Effector CD4-positive, alpha-beta T cell (primary cell): ENCODE measurements around the gene SMARCC2.
"Not testable (repeated sequence)": the region's sequence is repeated elsewhere in the genome, so short reads cannot be mapped to it uniquely, and the experiment has no call there.

ENCODE experiments used
- DNase-seq: peaks from one replicate; pipeline ENCODE4 v3.0.0-alpha.2; 2020

The SMARCC2 gene

DNA sequence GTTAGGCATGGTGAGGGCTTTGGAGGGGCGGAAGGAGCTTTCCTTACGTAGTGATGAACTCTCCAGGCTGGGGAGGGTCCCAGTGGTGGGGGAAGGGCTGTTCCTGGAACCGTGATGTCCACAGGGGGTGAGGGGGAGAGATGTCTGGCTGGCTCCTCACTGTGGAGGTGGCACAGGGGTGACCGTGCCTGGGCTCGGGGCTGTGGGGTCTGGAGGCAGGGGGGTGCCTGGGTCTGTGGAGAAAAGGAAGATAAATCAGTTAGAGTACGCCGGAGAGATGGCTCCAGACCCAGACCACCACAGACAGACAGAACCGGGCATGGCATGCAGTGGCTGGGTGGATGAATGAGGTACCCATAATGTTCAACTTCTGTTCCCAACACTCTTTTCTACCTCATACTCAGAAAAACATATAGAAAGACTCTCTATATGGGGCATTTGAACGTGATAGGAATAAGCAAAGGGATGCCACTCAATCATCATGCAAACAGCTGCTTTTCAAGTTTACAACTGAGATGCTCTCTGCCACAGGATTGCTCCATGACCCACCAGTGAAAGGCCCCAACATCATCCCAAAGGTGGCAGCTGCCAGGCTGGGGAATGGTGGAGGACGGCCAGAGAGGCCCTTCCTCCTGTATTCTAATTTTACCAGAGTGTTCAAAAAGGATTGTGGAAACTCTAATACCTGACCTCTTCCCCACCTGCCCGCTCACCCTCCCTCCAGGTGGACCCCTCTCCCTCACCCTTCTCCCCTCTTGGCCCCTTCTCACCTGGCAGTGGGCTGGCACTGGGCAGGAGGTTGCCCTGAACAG, 25.5 kb downstream of the SMARCC2 start:
- DNase-seq, result no peak

DNA sequence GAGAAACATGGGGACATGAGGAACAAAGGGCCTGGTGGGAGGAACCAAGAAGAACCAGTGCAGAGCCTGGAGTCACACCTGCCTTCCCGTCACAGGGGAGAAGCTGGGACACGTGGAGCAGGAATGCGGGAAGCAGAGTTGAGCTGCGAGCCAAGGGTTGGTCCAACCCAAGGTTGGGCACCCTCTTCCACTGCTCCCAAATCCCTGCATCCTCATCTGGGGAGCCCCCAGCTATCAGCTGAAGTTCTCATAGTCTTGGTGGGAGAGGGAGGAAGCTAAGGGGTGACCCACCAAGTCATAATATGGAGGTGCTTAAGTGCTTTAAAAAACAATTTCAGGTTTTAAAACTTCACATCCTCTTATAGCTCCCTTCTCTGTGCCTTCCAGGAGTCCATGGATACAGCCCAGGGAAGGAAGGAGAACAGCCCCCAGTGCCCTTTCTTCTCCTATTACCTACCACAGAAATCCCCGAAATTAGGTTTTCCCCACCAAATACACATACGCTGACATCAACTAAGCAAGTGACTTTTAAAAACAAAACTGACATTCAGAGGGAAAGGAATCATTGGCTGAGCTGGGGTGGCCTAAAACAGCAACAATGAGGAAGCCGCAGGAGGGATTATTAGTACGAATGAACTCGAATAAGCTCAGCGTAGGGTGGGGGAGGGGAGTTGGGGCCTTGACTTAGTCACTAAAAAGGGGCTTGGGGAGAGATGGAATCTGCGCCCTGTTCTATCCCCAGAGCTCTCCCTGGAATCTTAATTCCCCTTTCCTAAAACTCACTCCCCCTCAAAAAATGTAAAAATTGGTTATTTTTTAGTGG, 26.6 kb downstream of the SMARCC2 start:
- no peak for DNase-seq

DNA sequence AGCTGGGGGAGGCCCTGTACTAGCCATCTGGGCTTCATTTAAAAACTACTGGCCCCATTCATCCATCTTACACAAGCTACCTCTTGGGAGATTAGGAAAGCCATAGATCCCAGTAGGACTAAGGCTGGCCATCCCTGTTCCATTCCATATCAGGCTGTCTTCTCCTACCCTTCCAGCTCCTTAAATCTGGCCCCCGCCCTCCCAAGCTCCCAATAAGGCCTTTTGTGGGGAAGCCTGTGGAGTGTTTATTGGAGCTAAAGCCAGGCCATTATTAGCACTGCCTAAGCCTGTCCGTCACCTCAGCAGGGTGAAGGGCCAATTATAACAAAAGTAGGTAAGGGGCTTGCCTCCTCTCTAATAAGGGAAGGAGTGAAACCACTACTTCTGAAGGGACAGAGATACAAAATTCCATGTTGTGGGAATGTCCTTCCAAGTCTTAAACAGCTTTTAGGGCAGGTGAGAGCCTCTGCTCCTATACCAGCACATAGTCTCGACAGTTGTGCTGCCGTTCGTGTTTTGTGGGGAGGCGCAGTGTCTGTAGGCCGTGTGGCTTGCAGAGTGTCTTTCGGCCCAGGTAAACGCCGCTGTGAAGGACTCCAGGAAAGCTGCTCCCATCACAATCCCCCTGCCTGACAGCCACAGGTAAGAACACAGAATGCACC, 27.5 kb downstream of the SMARCC2 start:
- no peak for DNase-seq

DNA sequence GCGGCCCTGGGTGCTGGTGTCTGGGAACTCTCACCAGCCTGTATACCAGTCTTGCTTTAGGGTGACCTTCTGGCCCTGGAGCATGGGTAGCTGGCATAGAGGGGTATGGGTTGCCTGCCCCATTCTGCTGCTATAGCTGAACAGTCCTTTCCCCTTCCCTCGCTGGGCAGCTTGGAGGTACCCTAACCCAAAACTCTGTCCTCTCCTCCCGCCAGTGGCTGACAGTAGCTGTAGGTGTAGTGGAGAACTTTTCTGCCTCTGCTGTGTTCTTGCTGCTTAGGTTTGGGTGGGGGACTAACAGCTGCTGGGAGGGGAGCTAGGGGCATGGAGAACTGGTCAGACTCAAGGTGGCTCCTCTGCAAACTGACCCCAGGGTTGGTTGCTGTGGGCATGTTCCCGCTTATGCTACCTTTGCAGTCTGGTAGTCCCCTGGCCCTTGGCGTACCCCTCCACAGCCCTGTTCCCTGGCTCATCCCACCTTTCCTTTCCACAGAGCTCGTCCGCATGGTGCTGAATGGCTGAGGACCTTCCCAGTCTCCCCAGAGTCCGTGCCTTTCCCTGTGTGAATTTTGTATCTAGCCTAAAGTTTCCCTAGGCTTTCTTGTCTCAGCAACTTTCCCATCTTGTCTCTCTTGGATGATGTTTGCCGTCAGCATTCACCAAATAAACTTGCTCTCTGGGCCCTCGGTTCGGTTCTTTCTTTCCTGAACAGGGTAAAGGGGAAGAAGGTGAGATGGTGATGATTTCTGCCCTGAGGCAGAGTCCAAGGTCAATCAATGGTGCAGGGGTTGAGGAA, 28.2 kb downstream of the SMARCC2 start:
- no peak for DNase-seq

DNA sequence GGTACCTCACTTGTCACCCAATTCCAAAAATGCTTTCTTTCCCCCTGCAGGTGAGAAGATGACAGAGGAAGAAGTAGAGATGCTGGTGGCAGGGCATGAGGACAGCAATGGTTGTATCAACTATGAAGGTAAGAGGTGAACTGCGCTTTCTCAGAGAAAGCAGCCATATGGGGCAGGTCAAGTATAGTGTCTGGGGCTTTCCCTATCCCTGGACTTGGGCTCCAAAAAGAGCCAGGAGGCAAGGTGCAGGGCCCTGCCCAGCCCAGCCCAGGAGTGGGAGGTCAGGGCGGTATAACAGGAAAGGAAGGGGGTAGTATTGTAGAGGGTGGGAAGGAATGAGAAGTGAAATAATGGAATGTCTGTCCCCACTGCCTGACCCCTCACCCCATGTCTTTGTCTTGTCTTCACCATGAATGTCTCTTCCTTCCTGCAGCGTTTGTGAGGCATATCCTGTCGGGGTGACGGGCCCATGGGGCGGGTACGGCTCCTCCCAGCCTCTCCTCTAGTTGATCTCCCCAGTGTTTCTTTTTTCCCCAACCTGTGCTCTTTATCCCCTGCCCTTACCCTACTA, 29.0 kb downstream of the SMARCC2 start:
- DNase-seq, result peak; percentile 59

DNA sequence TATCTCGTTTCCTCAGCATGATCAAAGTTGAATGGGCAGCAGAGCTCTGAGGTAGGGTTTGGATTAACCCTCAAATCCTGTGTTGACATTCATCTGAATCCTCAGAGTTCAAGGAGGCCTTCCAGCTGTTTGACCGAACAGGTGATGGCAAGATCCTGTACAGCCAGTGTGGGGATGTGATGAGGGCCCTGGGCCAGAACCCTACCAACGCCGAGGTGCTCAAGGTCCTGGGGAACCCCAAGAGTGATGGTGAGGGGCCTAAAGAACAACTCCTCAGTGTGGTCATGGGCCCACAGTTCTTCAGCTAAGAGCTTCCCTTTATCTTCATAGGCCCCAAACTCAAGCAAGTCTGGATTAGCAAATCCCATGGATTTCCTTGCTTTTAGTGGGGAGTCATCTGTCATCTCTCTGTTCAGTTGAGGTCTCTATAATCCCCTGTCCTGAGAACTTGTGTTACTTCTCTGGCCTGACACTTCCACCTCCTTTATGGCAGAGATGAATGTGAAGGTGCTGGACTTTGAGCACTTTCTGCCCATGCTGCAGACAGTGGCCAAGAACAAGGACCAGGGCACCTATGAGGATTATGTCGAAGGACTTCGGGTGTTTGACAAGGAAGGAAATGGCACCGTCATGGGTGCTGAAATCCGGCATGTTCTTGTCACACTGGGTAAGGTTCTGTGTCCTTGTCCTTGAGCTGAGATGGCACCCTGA, 29.6 kb downstream of the SMARCC2 start:
- no peak for DNase-seq

DNA sequence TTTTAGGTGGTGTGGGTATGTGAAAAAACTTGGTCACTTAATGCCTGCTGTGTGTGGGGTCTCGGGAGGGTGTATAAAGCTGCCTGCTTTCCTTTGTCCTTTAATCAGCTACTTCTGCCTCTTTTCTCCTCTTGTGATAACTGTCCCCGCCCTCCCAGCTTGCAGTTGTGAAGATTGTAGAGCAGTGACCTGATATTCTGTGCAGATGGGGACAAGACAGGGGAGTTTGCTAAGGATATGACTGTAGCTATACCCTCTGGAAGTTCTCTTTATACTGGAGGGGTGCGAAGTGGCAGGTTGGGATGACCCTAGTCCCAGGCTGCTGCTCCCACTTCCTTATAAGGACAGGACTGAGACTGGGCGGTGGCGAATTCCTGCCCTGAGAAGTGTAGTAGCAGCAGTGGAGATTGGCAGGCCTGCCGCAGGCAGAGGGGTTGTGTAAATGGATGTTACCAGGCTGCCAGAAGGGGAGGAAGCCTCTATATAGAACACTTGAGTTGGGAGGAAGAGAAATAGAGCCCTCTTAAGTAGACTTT, 30.3 kb downstream of the SMARCC2 start:
- DNase-seq, result no peak

DNA sequence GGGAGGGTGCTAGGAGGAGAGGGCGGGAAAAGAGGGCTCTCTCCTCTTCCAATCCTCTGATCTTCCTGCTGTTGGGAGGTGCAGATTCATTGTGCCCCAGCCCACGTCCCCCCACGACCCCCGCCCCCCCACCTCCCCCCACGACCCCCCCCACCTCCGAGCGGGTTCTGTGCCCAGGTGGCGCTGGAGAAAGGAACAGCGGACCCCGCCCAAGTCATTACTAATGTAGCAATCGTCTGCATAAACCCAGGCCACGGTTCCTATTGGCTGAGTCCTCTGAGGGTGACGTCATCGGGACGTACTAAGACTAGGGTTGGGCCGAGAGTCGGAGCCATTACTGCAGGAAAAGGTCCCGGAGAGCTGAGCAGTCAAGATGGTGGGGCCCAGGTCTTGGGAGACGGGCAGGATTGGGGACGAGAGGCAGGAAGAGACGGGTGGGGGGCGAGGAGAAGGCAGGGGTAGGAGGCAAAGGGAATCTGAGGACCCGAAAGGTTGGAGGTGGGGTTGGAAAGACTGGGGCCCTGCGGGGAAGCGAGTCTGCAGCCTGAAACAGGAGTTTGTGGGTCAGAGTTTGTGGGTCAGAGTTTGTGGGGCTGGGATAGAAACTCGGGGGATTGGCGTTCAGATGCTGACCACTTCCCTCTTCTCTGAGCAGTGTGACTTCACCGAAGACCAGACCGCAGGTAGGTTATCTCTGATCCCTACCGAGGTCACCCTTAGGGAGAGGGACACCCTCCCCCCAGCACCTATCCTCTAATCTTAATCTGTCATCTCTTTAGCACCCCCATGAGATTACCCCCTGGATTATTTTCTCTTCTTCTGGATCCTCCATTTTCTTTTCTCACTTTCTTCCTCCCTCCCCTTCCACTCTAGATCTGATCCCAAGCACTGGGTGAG, 31.0 kb downstream of the SMARCC2 start, which contains the start of gene MYL6:
MYL6 (plus strand) TSS at position 331 of the 897 bp plus-strand sequence; CDS start at position 374, 43 bp downstream.
- peak; percentile 93 for DNase-seq

DNA sequence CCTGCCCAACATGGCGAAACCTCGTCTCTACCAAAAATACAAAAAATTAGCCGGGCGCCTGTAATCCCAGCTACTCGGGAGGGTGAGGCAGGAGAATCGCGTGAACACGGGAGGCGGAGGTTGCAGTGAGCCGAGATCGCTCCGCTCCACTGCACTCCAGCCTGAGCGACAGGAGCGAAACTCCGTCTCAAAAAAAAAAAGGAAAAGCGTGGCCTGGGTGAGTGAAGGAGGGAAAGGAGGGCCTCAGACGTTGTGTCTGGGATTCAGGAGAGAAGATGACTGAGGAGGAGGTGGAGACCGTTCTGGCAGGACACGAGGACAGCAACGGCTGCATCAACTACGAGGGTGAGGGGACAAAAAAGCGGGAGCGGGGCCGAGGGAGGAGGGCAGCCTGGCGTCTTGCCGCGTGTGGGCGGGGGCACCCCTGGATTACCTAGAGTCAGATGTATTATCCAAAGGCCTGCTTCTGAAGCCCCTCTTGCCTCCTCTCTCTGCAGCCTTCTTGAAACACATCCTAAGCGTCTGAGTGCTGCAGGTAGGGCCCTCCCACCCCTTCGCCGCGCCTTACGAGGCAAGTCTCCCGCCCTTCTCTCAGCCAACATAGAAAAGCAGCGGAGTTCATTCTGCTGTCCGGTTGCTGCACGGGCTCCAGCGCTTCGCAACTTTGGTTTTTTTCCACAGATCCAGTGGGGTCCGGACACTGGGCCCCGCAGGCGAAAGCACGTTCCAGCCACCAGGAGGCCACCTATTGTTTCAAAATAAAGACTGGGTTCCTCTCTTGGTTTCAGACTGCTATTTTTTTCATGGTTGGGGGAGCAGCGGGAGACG, 31.9 kb downstream of the SMARCC2 start:
- peak; percentile 41 for DNase-seq

DNA sequence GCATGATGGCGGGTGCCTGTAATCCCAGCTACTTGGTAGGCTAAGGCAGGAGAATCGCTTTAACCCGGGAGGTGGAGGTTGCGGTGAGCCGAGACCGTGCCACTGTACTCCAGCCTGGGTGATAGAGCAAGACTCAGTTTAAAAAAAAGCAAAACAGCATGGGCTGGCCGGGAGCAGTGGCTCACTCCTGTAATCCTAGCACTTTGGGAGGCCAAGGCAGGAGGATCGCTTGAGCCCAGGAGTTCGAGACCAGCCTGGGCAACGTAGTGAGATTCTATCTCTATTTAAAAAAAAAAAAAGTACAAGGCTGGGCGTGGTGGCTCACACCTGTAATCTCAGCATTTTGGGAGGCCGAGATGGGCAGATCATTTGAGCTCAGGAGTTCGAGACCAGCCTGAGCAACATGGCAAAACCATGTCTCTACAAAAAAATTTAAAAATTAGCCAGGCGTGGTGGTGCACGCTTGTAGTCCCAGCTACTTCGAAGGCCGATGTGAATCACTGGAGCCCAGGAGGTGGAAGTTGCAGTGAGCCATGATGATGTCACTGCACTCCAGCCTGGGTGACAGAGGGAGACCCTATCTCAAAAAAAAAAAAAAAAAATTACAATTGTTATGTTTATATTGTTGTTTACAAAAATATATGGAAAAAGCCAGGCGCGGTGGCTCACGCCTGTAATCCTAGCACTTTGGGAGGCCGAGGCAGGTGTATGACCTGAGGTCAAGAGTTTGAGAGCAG, 32.7 kb downstream of the SMARCC2 start:
- DNase-seq, result not testable (repeated sequence)

DNA sequence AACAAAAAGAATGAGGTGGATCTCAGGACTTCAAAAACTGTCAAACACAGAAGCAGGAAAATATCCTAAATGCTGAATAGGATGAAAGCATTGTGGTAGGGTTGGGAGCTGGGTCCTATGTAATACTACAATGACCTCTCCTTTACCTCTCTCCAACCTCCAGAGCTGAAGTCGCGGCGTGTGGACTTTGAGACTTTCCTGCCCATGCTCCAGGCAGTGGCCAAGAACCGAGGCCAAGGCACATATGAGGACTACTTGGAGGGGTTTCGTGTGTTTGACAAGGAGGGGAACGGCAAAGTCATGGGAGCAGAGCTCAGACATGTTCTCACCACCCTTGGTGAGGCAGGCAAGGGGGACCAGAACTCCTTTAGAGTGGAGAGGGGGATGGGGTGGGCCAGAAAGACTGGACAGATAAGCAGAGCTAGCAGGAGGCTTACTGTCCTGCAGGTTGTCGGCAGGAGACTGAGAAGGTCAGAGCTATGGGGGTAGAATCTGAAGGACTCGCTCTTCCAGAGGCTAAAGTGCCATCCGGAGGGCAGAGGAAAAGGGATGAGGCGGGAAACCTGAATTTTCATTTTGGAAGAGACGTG, 33.9 kb downstream of the SMARCC2 start:
- no peak for DNase-seq

DNA sequence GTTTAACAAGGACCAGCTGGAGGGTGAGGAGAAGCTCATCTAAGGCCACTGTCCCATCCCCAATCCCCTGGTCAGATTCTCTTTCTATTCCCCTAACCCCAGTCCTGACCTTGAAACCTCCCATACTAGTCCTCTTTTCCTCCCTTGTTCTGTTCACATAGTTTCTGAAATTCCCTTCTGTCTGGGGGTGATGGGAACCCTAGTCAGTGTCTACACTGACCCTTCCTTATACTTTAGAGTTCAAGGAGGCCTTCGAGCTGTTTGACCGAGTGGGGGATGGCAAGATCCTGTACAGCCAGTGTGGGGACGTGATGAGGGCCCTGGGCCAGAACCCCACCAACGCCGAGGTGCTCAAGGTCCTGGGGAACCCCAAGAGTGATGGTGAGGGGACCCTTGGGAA, 34.5 kb downstream of the SMARCC2 start:
- no peak for DNase-seq

DNA sequence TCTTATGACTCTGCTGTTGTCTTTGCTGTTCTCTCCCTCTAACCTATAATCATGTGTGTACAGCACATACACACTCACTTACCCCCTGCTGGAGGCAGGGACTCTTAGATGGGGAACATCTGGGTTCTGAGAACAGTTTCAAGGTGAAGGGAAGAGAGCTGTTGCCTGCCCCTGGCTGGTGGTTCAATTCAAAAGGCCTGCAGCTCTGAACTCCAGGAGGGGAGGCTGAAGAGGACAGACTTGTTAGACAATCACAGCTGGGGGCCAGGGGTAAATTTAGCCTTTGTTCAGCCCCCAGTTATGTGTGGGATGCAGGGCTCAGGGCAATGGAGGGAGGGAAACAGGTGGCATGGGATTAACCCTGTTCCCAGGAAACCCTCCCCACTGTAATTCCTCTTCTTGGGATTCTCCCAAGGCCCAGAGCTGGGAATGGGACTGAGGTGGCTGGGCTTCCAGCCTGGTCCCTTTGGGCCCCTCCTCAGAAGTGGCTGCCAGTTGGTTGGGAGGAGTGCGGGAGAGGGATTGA, 35.0 kb downstream of the SMARCC2 start:
- DNase-seq, result no peak

DNA sequence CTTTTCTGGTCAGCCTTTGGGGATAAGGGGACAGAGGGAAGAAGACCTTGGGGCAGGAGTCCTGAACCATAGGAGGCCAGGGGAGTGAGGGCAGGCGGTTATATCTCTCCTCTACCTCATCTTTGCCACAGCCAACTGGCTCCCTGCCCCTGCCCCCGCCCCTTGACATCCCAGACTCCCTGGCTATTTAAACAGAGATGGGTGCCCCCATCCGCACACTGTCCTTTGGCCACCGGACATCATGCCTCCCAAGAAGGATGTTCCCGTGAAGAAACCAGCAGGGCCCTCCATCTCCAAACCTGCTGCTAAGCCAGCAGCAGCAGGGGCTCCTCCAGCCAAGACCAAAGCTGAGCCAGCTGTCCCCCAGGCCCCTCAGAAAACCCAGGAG, 35.6 kb downstream of the SMARCC2 start:
- DNase-seq, result no peak

DNA sequence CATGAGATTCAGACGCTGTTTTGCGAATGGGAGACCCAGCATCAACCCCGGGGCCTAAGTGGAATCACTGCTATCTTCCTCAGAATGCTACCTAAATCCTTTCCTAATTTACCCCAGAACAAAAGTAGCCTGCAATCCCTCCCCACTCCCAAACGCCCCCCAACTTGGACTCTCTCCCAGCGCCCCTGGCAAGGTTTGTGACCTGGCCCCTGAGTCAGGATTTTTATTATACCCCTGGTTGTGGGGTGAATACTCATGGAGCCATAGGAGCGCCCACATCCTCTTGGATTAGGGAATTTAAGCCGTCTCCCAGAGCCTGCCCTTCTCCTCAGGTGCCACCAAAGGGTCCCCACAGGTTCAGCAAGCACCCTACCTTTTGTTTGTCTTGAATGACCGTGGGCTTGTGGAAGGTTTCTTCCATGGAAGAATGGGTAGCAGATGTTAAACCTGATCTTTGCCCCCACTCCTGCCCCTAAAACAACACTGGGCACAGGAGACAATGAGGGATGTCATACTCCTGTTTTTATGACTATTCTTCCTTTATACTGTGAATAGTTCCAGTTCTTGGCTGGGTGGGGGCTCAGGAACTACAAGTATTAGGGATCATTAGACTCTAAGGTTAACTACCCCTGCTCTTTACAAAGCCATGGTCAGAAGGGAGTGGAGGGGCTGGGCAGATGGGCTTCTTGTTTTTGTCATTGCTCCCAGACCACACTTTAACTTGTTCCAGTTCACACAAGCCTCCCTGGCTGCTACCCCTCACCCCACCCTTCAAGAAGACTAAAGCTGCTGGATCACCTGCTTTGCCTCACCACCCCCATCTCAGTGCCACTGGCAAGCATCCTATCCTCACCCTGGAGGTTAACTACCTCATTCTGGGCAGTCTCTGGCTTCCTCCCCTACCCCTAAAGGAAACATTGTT, 36.3 kb downstream of the SMARCC2 start:
- no peak for DNase-seq

DNA sequence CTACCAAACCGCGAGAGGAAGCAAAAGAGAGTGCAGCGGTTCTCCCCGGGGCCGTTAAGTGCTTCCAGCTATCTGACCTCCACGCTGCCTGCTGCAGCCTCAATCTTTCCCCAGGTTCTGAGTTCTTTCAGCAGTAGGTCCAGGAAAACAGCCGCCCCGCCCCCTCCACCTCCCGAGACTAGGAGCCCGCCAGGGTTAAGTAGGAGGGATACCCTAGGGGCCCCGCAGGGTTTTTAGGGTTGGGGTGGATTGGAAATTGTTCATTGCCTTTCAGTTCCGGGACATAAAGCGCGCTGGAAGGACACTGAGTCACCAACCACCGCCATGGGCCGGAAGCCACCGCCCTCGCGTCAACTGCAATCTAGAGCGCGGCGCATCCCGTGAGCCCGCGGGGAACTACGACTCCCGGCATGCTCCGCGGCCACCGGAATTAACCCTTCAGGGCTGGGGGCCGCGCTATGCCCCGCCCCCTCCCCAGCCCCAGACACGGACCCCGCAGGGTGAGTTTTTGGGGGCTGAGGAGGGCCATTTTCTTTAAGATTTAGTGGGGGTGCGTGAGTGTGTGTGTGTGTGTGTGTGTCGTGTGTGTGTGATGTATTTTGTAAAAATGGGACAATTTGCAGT, 37.0 kb downstream of the SMARCC2 start, which contains the start of gene MYL6B:
MYL6B (plus strand) TSS at position 456 of the 624 bp plus-strand sequence. CDS start 1,332 bp downstream, outside the sequence.
- peak; percentile 91 for DNase-seq
